Amygdala (tissue), 56 donors: ENCODE results near the gene DYTN.

Experiments used
- DNase-seq, 56 donors: peaks; one replicate each; lab custom pipeline; 2025; lab: John Stamatoyannopoulos, UW

The DYTN gene

GRCh38 chr2:206619011-206619410 lies 99.2 kb downstream of the DYTN start:
- no peak for DNase-seq

GRCh38 chr2:206616151-206616550 lies 102.0 kb downstream of the DYTN start:
- no peak for DNase-seq

- DNase-seq = no peak
These were observed 102.6 kb downstream of the DYTN start for GRCh38 chr2:206615417-206616089.

GRCh38 chr2:206614811-206615210 lies 103.4 kb downstream of the DYTN start:
- no peak for DNase-seq

- DNase-seq = no peak
These were observed 106.5 kb downstream of the DYTN start for GRCh38 chr2:206611736-206612135.

- DNase-seq = no peak
These were observed 107.0 kb downstream of the DYTN start for GRCh38 chr2:206611191-206611590.

GRCh38 chr2:206610451-206610850 lies 107.7 kb downstream of the DYTN start:
- DNase-seq = no peak

- DNase-seq = no peak
These were observed 115.0 kb downstream of the DYTN start for GRCh38 chr2:206603243-206603642.
